Measurements from ENCODE around the gene RAB17.

Gene RAB17

GRCh38 chr2:237538901-237539300, 51.6 kb downstream of the RAB17 start:
- DNase-seq (ENCODE audit: low read depth): no peak

DNA sequence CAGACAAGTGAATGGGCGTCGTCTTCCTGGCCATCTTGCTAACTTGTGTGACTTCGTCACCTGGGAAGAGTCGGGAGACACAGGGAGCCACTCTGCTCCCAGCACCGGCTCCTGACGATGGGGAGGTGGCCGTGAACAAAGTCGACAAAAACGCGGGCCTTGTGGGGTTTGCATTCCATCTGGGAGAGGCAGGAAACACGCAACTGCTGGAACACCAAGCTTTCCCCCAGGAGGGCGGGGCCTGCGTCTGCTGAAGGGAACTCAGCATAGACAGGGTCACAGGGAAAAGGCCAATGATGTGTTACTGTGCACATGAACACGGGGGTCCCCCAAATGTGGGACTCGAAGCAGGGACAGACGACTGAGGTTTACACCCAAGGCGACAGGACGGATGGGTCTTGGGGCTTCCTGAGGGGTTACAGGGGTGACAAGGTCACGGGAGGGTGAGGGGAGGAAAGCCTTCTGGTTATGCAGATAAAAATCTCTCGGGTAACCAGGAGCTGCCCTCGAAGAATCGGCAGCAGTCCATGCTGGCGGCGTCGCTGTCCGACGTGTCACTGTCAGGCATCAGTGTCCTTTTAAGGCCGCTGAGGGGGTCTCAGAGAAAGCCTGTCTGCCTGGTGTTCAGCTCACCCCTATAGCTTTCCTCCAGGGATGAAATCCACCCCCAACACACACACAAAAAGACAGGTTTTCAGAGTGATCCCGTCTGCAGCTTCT, 52.4 kb downstream of the RAB17 start:
- peak; percentile 22 for DNase-seq (ENCODE audit: low read depth)

- no peak for DNase-seq (ENCODE audit: low read depth)
These were observed 53.9 kb downstream of the RAB17 start for GRCh38 chr2:237536617-237537016.

- no peak for DNase-seq (ENCODE audit: low read depth)
These were observed 54.5 kb downstream of the RAB17 start for GRCh38 chr2:237536083-237536415.

DNA sequence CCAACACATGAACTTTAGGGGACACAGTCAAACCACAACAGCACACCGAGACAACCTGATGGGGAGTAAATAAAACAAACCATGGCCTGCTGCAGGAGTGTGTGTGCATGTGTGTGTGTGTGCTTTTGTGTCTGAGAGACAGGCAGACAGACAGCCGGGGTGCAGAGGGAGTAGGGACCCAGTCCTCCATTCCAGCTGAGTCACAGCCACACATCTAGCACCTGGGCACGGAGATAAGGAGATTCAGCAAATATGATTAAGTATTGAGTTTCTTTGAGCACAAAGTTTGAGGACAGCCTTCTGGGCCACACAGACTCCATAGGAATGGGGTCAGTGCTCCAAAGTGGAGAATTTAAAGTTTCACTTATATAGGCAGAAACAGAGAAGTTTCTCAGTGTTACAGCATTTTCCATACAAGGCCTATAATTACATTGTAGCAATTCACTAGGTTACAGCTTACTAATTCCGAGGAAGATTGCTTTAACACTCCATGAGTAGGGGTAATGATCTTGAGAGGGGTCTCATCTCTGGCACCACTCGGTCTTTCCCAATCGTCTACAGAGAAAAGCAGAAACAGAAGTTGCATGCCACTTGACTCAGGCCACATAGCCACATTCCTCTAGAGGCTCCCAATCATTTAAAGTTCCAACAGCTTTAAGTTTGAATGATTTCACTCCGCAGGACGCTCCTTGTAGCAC, 55.0 kb downstream of the RAB17 start:
- DNase-seq (ENCODE audit: low read depth): no peak

DNA sequence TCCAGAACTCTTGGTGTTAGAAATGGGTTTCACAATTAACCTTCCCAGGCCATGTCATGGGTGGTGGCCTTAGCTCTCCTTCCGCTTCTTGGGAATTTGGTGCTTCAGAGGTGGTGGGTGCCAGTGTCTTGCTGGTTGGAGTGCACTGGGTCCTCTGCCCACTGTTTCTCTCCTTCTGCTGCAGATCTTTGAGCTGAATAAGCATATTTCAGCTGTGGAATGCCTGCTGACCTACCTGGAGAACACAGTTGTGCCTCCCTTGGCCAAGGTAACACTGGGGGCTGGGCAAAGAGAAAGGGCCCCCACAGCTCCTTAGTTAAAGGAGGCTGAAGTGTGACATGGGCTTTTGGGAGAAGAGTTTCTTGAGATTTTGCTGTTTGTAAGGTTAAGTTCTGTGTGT, 56.2 kb downstream of the RAB17 start:
- no peak for DNase-seq (ENCODE audit: low read depth)

DNA sequence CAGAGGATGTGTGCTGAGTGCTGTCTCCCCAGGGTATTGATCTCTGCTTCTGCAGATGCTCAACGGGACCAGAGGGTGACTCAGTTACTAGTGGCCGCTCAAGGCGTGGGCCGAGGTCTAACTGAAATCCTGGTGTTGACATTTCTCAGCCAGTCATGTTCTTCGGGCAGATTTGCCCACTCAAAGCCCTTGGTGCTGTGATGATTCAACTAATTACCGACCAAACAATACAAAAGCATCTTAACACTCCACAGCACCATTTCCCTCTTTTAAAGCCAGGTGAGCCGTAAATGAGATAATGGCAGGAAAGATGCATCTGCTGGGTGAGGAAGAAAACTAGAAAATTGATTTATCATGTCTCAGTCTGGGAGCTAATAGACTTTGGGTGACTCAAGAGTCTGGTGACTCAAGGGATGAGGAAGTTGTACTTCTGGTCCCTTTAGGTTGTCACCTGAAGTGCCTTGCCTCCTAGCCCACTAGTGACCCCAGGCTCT, 56.8 kb downstream of the RAB17 start:
- DNase-seq (ENCODE audit: low read depth): no peak

- no peak for DNase-seq (ENCODE audit: low read depth)
These were observed 58.4 kb downstream of the RAB17 start for GRCh38 chr2:237532160-237532559.

- no peak for DNase-seq (ENCODE audit: low read depth)
These were observed 59.8 kb downstream of the RAB17 start for GRCh38 chr2:237530472-237531433.

- no peak for DNase-seq (ENCODE audit: low read depth)
These were observed 60.8 kb downstream of the RAB17 start for GRCh38 chr2:237529452-237530402.

- no peak for DNase-seq (ENCODE audit: low read depth)
These were observed 62.8 kb downstream of the RAB17 start for GRCh38 chr2:237527766-237528165.

GRCh38 chr2:237527233-237527632, 63.3 kb downstream of the RAB17 start:
- no peak for DNase-seq (ENCODE audit: low read depth)

- no peak for DNase-seq (ENCODE audit: low read depth)
These were observed 64.9 kb downstream of the RAB17 start for GRCh38 chr2:237525559-237526157.

DNA sequence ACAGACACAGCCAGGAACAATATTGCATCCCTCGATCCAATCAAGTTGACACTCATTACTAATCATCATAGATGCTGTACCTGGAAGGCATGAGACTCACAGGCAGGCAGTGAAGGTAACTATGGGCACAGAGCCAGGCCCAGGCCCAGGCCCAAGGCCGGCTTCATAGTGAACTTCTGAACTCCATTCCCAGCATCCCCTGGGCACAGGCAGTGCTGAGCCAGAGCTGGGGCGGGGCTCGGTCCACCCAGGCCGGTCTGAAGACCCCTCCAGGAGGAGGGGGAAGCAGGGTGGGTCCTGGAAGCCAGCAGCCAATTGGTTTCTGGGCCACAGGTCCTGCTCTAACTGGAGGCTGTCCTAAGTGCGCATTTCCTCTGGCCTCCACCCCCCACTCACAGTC, 65.9 kb downstream of the RAB17 start:
- DNase-seq (ENCODE audit: low read depth): no peak
